Measurements from ENCODE around the gene SERINC2. TPM values are rescaled to one million over a fixed set of nuclear protein-coding genes. Genes with fewer than 3 reads are reported as not detected.
"Not testable (repeated sequence)": the region's sequence is repeated elsewhere in the genome, so short reads cannot be mapped to it uniquely, and the experiment has no call there.

SERINC2 gene
- total RNA-seq, 1 experiment from 2014 or later, result 26.0 TPM

GRCh38 chr1:31429583-31429982, 16.6 kb downstream of the SERINC2 start:
- no peak overlapping the region for H3K4me3 Mint-ChIP-seq
- no peaks in the 10 kb centered on the region for H3K9me3 Mint-ChIP-seq
- H3K36me3 Mint-ChIP-seq, result peaks cover 8% of the 10 kb centered on the region
- no peak for DNase-seq (ENCODE audit: low spot score)
- no peak for ATAC-seq
- no peak for TF ChIP-seq IRF1 (CRISPR knock-in tag; IDR thresholded peaks at IDR 0.05)
- H3K27ac Mint-ChIP-seq, result no peak overlapping the region
- peaks cover 7% of the 10 kb centered on the region for H3K4me1 Mint-ChIP-seq
- ChIA-PET CTCF (interaction anchor here (1.6 kb wide), 1 partner anchor 35 kb away, joined by 4 read pairs; no protein-coding TSS in a partner anchor), POLR2A (interaction anchor here (0.5 kb wide), 1 partner anchor 236 kb away, joined by 5 read pairs; no protein-coding TSS in a partner anchor)
- H3K27me3 Mint-ChIP-seq (ENCODE audit: low read depth), result no peaks in the 10 kb centered on the region

- not testable (repeated sequence) for H3K27ac Mint-ChIP-seq; H3K4me1 Mint-ChIP-seq; H3K36me3 Mint-ChIP-seq; ATAC-seq; DNase-seq (ENCODE audit: low spot score); H3K27me3 Mint-ChIP-seq (ENCODE audit: low read depth); H3K9me3 Mint-ChIP-seq; H3K4me3 Mint-ChIP-seq
- CTCF ChIA-PET, result interaction anchor here (2.2 kb wide), 1 partner anchor 117 kb away, joined by 12 read pairs; no protein-coding TSS in a partner anchor
- POLR2A ChIA-PET, result interaction anchor here (0.6 kb wide), 1 partner anchor 38 kb away, joined by 3 read pairs; no protein-coding TSS in a partner anchor
Observed at GRCh38 chr1:31431351-31432257, 18.6 kb downstream of the SERINC2 start.

- DNase-seq (ENCODE audit: low spot score), result no peak
- POLR2A ChIA-PET, result no interaction called here
- TF ChIP-seq ZNF281 (CRISPR knock-in tag; IDR thresholded peaks at IDR 0.05) (no peak), GRHL2 (CRISPR knock-in tag; IDR thresholded peaks at IDR 0.05; ENCODE audit: insufficient replicate concordance, severe bottlenecking) (no peak), KAT7 (CRISPR knock-in tag; IDR thresholded peaks at IDR 0.05; ENCODE audit: borderline replicate concordance) (no peak), HMGXB4 (CRISPR knock-in tag; IDR thresholded peaks at IDR 0.05) (no peak), ERG (CRISPR knock-in tag; IDR thresholded peaks at IDR 0.05) (no peak), ZNF512 (CRISPR knock-in tag; IDR thresholded peaks at IDR 0.05; ENCODE audit: borderline replicate concordance) (no peak), TEAD4 (CRISPR knock-in tag; IDR thresholded peaks at IDR 0.05) (no peak), FOXP4 (CRISPR knock-in tag; IDR thresholded peaks at IDR 0.05) (no peak), NFATC4 (CRISPR knock-in tag; IDR thresholded peaks at IDR 0.05) (no peak), AFF4 (CRISPR knock-in tag; IDR thresholded peaks at IDR 0.05; ENCODE audit: borderline replicate concordance) (no peak), FOXK1 (CRISPR knock-in tag; IDR thresholded peaks at IDR 0.05) (no peak)
Observed at GRCh38 chr1:31432592-31433395, 19.8 kb downstream of the SERINC2 start.

More at GRCh38 chr1:31432592-31433395, 19.8 kb downstream of the SERINC2 start:
- peaks cover 8% of the 10 kb centered on the region for H3K4me1 Mint-ChIP-seq
- H3K27me3 Mint-ChIP-seq (ENCODE audit: low read depth), result no peaks in the 10 kb centered on the region
- CTCF ChIA-PET, result interaction anchor here (1.6 to 2.2 kb wide), 3 partner anchors 11 to 249 kb away, joined by 5 to 12 read pairs (median 10); no protein-coding TSS in a partner anchor
- peaks cover 3% of the 10 kb centered on the region; the same call in 1 of the 2 replicates for H3K36me3 Mint-ChIP-seq
- H3K9me3 Mint-ChIP-seq, result no peaks in the 10 kb centered on the region
- no peak for ATAC-seq
- H3K4me3 Mint-ChIP-seq, result no peak overlapping the region
- no peak overlapping the region for H3K27ac Mint-ChIP-seq
